ENCODE measurements around the gene MFGE8. TPM values are rescaled to one million over a fixed set of nuclear protein-coding genes. Genes with fewer than 3 reads are reported as not detected.

Gene MFGE8
- total RNA-seq, 1 donor from 2014 or later: 165 TPM

GRCh38 chr15:88872106-88872505 is 41.1 kb downstream of the MFGE8 start:
- no peak for DNase-seq (ENCODE audit: low spot score)

- DNase-seq (ENCODE audit: low spot score): no peak
These were observed 41.9 kb downstream of the MFGE8 start for GRCh38 chr15:88871313-88871712.

DNA sequence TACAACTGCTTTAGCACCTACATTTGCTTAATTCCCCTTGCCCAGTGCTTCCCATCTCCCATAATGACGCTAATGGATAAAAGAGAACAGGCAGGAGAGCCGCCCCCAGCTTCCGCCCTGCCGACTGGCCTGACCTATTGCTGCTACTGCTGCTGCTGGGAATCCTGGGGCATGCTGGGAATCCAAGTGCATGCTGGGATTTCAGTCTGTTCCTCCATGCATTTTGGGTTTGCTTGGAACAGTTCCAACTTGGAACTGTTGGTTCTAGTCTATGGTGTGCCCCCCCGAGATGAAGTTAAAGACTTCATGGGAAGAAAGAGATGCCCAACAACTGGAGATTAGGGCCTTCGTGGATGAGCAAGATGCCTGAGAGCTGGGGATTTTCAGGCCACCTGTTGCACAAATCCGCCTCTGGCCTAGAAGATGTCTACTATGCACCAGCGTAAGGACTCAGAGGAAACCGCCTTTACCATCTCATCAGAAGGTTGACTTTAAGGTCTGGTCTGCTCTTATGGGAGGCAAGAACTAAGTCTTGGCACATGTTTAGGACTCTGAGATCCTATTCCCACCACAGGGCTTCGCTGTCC is 46.8 kb downstream of the MFGE8 start:
- no peak for DNase-seq (ENCODE audit: low spot score)

- no peak for DNase-seq (ENCODE audit: low spot score)
These were observed 47.6 kb downstream of the MFGE8 start for GRCh38 chr15:88865498-88866099.

DNA sequence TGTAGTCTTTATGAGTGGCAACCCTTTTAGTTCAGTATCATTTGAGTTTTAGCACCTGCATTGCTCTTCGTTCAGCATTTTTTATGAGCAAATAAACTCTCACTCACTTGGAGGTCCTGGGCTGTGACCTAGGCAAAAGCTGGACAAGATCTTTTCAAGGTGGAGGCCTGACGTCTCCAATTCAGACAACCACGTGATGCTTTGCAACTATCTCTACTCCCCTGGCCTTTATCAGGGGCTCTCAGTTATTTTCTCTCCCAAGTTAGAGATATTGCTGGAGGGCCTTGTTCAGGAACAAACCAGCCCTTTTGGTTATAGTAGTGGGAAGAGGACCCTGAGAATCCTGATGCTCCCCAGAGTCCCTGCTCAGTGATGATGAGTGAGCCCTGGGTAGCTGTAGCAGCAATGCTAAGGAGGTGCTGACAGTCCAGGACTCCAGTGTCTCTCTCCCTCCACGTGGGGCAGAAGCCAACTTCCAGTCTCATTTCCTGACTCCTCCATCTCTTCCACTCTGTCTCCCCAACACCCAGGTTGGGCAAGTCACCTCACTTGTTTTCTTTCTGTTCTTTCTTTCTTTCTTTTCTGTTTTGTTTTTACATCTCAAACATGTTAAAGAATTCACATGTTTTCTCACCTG is 48.2 kb downstream of the MFGE8 start:
- DNase-seq (ENCODE audit: low spot score): no peak

- no peak for DNase-seq (ENCODE audit: low spot score)
These were observed 49.8 kb downstream of the MFGE8 start for GRCh38 chr15:88863412-88863811.

DNA sequence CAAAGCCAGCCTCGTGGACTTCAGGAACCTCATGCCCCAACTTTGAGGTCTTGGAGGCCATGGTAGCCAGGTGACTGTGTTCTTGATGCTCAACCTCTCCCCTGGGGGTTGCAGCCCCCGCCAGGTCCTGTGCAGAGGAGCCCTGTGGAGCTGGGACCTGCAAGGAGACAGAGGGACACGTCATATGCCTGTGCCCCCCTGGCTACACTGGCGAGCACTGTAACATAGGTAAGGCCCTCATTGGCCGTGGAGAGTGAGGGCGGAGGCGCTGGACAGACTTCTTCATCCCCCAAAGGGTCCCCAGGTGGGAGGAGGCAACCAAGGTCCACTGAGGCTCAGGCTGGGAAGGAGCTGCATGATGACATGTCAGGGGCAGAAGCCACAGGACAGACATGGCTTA is 53.0 kb downstream of the MFGE8 start:
- no peak for DNase-seq (ENCODE audit: low spot score)

GRCh38 chr15:88859550-88859949 is 53.6 kb downstream of the MFGE8 start:
- no peak for DNase-seq (ENCODE audit: low spot score)

DNA sequence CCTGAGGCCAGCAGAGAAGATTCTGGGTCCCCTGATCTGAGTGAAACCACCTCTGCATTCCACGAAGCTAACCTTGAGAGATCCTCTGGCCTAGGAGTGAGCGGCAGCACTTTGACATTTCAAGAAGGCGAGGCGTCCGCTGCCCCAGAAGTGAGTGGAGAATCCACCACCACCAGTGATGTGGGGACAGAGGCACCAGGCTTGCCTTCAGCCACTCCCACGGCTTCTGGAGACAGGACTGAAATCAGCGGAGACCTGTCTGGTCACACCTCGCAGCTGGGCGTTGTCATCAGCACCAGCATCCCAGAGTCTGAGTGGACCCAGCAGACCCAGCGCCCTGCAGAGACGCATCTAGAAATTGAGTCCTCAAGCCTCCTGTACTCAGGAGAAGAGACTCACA is 54.2 kb downstream of the MFGE8 start:
- no peak for DNase-seq (ENCODE audit: low spot score)

DNA sequence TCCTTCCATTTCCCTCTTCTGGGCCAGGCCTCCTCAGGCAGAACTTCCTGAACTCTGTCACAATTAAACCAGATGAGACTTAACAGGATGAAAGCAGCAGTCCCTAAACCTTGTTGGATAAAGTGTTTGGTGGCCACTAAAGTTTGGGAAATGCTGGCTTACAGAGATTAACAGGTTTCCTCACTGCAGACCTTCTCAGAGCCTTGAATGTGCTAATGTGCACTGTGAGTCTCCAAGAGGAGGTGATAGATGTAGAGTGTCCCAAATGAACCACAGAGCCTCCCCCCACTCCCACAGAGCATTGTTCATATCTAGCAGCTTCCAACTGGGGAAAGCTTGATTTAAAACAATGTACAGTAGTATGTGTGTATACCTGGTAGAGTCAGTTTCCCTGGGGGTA is 60.7 kb downstream of the MFGE8 start:
- no peak for DNase-seq (ENCODE audit: low spot score)

DNA sequence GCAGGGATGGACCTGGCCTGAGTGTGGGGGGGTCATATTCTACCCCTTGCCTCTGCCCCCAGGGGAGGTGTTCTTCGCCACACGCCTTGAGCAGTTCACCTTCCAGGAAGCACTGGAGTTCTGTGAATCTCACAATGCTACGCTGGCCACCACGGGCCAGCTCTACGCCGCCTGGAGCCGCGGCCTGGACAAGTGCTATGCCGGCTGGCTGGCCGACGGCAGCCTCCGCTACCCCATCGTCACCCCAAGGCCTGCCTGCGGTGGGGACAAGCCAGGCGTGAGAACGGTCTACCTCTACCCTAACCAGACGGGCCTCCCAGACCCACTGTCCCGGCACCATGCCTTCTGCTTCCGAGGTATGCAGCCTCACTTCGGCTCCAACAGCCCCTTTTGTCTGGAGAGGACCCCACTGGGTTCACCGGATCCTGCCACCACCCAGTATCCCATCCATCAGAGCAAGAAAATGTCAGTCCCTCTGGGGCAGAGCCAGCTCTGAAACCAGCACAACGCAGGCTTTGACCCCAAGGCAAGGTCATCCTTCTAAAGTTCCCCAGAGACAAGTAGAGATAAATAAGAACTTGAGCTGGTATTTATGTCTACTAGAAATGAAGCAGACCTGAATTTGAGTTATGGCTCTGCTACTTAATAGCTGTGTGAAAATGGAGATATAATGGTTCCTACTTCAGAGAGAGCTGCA is 63.7 kb downstream of the MFGE8 start:
- no peak for DNase-seq (ENCODE audit: low spot score)

Other genes starting within 250 kb of the MFGE8 start
- gene ACAN, start 109.9 kb downstream of the MFGE8 start, total RNA-seq: 1.6 TPM
- 8.5 TPM for gene HAPLN3, start 17.8 kb downstream of the MFGE8 start, total RNA-seq
- gene ABHD2, start 175.1 kb upstream of the MFGE8 start, total RNA-seq: 134 TPM